ENCODE data around the gene HUNK.

Gene HUNK

GRCh38 chr21:31991356-31992331 lies 118.8 kb downstream of the HUNK start:
- no peak for DNase-seq (ENCODE audit: extremely low spot score)
- ChIA-PET POLR2A (no interaction called here), CTCF (interaction anchor here (1.3 kb wide), 1 partner anchor 117 kb away, joined by 3 read pairs; no protein-coding TSS in a partner anchor)
- TF ChIP-seq TARDBP (IDR thresholded peaks at IDR 0.05) (no peak), FOXA1 (IDR thresholded peaks at IDR 0.05) (no peak), ARNT (IDR thresholded peaks at IDR 0.05) (no peak), SUZ12 (IDR thresholded peaks at IDR 0.05) (no peak), FOXM1 (IDR thresholded peaks at IDR 0.05; ENCODE audit: borderline replicate concordance) (no peak), SP1 (IDR thresholded peaks at IDR 0.05) (no peak), L3MBTL2 (conservative IDR thresholded peaks at IDR 0.05) (no peak), LEF1 (IDR thresholded peaks at IDR 0.05; ENCODE audit: borderline replicate concordance) (no peak), HDGF (IDR thresholded peaks at IDR 0.05; ENCODE audit: borderline replicate concordance) (no peak), FOXK2 (IDR thresholded peaks at IDR 0.05) (no peak)

GRCh38 chr21:31992391-31992790 lies 119.6 kb downstream of the HUNK start:
- POLR2A ChIA-PET: no interaction called here
- TF ChIP-seq FOXA1 (IDR thresholded peaks at IDR 0.05) (no peak), HDGF (IDR thresholded peaks at IDR 0.05; ENCODE audit: borderline replicate concordance) (no peak), FOXK2 (IDR thresholded peaks at IDR 0.05) (no peak), NFRKB (IDR thresholded peaks at IDR 0.05) (no peak), ELF4 (IDR thresholded peaks at IDR 0.05) (no peak), LEF1 (IDR thresholded peaks at IDR 0.05; ENCODE audit: borderline replicate concordance) (no peak), TARDBP (IDR thresholded peaks at IDR 0.05) (no peak), SP1 (IDR thresholded peaks at IDR 0.05) (no peak), BHLHE40 (IDR thresholded peaks at IDR 0.05; ENCODE audit: borderline replicate concordance) (no peak)
- TF ChIP-seq, protein P1, sequence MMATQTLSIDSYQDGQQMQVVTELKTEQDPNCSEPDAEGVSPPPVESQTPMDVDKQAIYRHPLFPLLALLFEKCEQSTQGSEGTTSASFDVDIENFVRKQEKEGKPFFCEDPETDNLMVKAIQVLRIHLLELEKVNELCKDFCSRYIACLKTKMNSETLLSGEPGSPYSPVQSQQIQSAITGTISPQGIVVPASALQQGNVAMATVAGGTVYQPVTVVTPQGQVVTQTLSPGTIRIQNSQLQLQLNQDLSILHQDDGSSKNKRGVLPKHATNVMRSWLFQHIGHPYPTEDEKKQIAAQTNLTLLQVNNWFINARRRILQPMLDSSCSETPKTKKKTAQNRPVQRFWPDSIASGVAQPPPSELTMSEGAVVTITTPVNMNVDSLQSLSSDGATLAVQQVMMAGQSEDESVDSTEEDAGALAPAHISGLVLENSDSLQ (IDR thresholded peaks at IDR 0.05): no peak
- CTCF ChIA-PET: interaction anchor here (1.3 kb wide), 1 partner anchor 118 kb away, joined by 3 read pairs; no protein-coding TSS in a partner anchor
- no peak for DNase-seq (ENCODE audit: extremely low spot score)

DNA sequence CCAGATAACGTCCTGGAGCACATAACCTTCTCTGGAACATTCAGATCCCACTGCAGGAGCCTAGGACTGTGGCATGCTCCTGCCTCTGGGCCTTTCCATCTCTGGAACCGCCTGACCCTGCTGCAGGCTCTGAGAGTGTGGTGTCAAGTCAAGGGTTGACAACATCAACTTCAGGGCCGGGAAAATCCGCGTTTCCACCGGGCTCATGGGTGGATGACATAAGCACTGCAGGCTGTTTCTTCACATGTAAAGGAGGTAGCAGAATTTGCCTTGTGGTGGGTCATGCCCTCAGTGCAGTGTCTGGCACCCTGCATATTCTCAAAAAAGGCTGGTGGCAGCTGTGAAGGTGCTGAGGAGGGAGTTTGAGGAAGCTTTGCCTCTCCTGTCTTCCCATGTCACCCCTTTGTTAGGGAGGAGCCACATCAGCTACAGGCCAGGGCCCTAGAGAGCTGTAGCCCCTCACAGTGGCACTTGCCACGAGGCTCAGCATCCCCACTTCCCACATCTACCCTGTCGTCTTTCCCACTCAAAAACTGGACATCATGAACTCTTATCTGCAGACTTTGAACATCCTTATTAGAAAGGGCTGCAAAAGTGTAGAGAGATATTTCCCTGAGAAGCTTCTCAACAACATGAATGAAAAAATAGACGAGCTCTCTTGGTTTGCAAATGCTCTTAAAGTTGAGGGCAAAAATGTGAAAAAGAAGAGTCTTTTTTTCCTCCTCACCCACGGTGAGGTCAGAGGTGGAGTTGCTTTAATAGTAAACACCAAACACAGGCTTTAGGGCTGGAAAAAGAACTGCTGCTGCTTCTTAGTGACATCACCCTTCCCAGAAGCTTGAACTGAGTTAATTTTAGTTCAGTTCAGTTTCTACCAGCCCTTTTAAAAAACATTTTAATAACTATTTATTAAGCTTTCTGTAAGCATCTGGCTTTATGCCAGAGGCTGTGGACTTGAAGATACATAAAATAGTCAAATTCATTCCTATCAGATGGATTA lies 121.3 kb downstream of the HUNK start:
- DNase-seq (ENCODE audit: extremely low spot score): no peak
- ChIA-PET CTCF (no interaction called here), POLR2A (no interaction called here)
- TF ChIP-seq ARNT (IDR thresholded peaks at IDR 0.05): no peak
- TF ChIP-seq CTBP1 (IDR thresholded peaks at IDR 0.05; ENCODE audit: borderline replicate concordance): no peak
- TF ChIP-seq FOXM1 (IDR thresholded peaks at IDR 0.05; ENCODE audit: borderline replicate concordance): no peak
- no peak for TF ChIP-seq SUZ12 (IDR thresholded peaks at IDR 0.05)

GRCh38 chr21:31997191-31997590 lies 124.4 kb downstream of the HUNK start:
- CTCF ChIA-PET: interaction anchor here (0.6 kb wide), 1 partner anchor 63 kb away, joined by 3 read pairs; no protein-coding TSS in a partner anchor
- TF ChIP-seq LEF1 (IDR thresholded peaks at IDR 0.05; ENCODE audit: borderline replicate concordance) (no peak), ARNT (IDR thresholded peaks at IDR 0.05) (no peak), FOXM1 (IDR thresholded peaks at IDR 0.05; ENCODE audit: borderline replicate concordance) (no peak), NFRKB (IDR thresholded peaks at IDR 0.05) (no peak), HDGF (IDR thresholded peaks at IDR 0.05; ENCODE audit: borderline replicate concordance) (no peak), SP1 (IDR thresholded peaks at IDR 0.05) (no peak), SUZ12 (IDR thresholded peaks at IDR 0.05) (no peak), ZNF384 (IDR thresholded peaks at IDR 0.05) (no peak), FOXA1 (IDR thresholded peaks at IDR 0.05) (no peak), BHLHE40 (IDR thresholded peaks at IDR 0.05; ENCODE audit: borderline replicate concordance) (no peak)
- DNase-seq (ENCODE audit: extremely low spot score): no peak
- POLR2A ChIA-PET: no interaction called here

GRCh38 chr21:31999810-32000468 lies 127.1 kb downstream of the HUNK start:
- CTCF ChIA-PET: interaction anchor here (0.5 kb wide), 1 partner anchor 1494 kb away, joined by 3 read pairs; no protein-coding TSS in a partner anchor
- POLR2A ChIA-PET: no interaction called here

More at GRCh38 chr21:31999810-32000468, 127.1 kb downstream of the HUNK start:
- no peak for DNase-seq (ENCODE audit: extremely low spot score)
- TF ChIP-seq ELF4 (IDR thresholded peaks at IDR 0.05) (no peak), TARDBP (IDR thresholded peaks at IDR 0.05) (no peak), HDGF (IDR thresholded peaks at IDR 0.05; ENCODE audit: borderline replicate concordance) (no peak), SP1 (IDR thresholded peaks at IDR 0.05) (no peak), LEF1 (IDR thresholded peaks at IDR 0.05; ENCODE audit: borderline replicate concordance) (no peak), ZNF384 (IDR thresholded peaks at IDR 0.05) (no peak), SUZ12 (IDR thresholded peaks at IDR 0.05) (no peak)
- TF ChIP-seq, protein P1 (IDR thresholded peaks at IDR 0.05): no peak
